IMR-90 (cell line): ENCODE results near the gene KBTBD4. TPM values are rescaled to one million over a fixed set of nuclear protein-coding genes. Genes with fewer than 3 reads are reported as not detected.

ENCODE experiments used
- ATAC-seq: fragments of 200-7000 bp; cut with Tn5 transposase; 2 replicates; pipeline ENCODE4 v1.9.1; 2020; ENCODE audit warnings: low read depth, mild to moderate bottlenecking, moderate library complexity
- BruUV-seq: library from RNA; stranded (reverse); fragments of 400-500 nt; replicated peaks from 2 replicates; lab custom pipeline; 2021; lab: Mats Ljungman, UMichigan
- CTCF ChIA-PET: fragments of 300-600 bp; formaldehyde crosslinking; extraction: SDS; loops from one replicate; lab custom pipeline; 2021; ENCODE audit warnings: antibody characterized with exemption; lab: Yijun Ruan, JAX
- POLR2A ChIA-PET: fragments of 300-600 bp; sonication (Branson Sonifier 250); formaldehyde crosslinking; loops from one replicate; lab custom pipeline; 2022; ENCODE audit warnings: antibody characterized with exemption; ENCODE audit not compliant: unreplicated experiment; lab: Charles Lee
- DNase-seq: peaks from one replicate; pipeline ENCODE4 v3.0.0; 2013
- H2AFZ ChIP-seq: replicated peaks from 2 replicates; pipeline ENCODE3; 2013; ENCODE audit warnings: low read length, mild to moderate bottlenecking; ENCODE audit not compliant: poor library complexity
- H2AK5ac ChIP-seq: 2 replicates; pipeline ENCODE4 v1.6.1; 2013; ENCODE audit warnings: low read depth, low read length, inconsistent platforms
- H2AK9ac ChIP-seq: replicated peaks from 2 replicates; pipeline ENCODE3; 2013; ENCODE audit warnings: mild to moderate bottlenecking, low read depth, low read length, moderate library complexity; ENCODE audit not compliant: poor library complexity
- H2BK120ac ChIP-seq: 2 replicates; pipeline ENCODE4 v1.6.1; 2013; ENCODE audit warnings: low read depth, low read length, inconsistent platforms
- H2BK15ac ChIP-seq: 3 replicates; pipeline ENCODE4 v1.6.1; 2013; ENCODE audit warnings: low read depth, low read length, inconsistent platforms
- H2BK20ac ChIP-seq: 2 replicates; pipeline ENCODE4 v1.6.1; 2013; ENCODE audit warnings: low read depth, mild to moderate bottlenecking, inconsistent platforms, low read length, moderate library complexity
- H2BK5ac ChIP-seq: 2 replicates; pipeline ENCODE4 v1.6.1; 2013; ENCODE audit warnings: mild to moderate bottlenecking, low read depth, low read length, inconsistent platforms; ENCODE audit not compliant: poor library complexity, severe bottlenecking
- H3K14ac ChIP-seq: replicated peaks from 2 replicates; pipeline ENCODE4 v1.6.1; 2013; ENCODE audit warnings: low read depth, low read length, inconsistent platforms
- H3K18ac ChIP-seq: 2 replicates; pipeline ENCODE4 v1.6.1; 2013; ENCODE audit warnings: low read depth, low read length, control low read depth
- H3K23ac ChIP-seq: 2 replicates; pipeline ENCODE4 v1.6.1; 2013; ENCODE audit warnings: low read depth, low read length, inconsistent platforms
- H3K27ac ChIP-seq: 2 replicates; pipeline ENCODE4 v1.5.1; 2013; ENCODE audit warnings: mild to moderate bottlenecking, control low read depth, low read length; ENCODE audit not compliant: insufficient read depth
- H3K27me3 ChIP-seq: 2 replicates; pipeline ENCODE4 v1.6.1; 2013; ENCODE audit warnings: low read length; ENCODE audit not compliant: control insufficient read depth, insufficient read depth
- H3K36me3 ChIP-seq: 2 replicates; pipeline ENCODE4 v1.6.1; 2013; ENCODE audit warnings: low read length, mixed read lengths; ENCODE audit not compliant: control insufficient read depth, insufficient read depth
- H3K4ac ChIP-seq: 2 replicates; pipeline ENCODE4 v1.6.1; 2013; ENCODE audit warnings: low read depth, low read length, inconsistent platforms
- H3K4me1 ChIP-seq: 2 replicates; pipeline ENCODE4 v1.6.1; 2013; ENCODE audit warnings: low read length, mixed read lengths; ENCODE audit not compliant: control insufficient read depth, insufficient read depth
- H3K4me2 ChIP-seq: 2 replicates; pipeline ENCODE4 v1.6.1; 2013; ENCODE audit warnings: low read depth, mild to moderate bottlenecking, control low read depth, low read length, moderate library complexity
- H3K4me3 ChIP-seq: 2 replicates; pipeline ENCODE4 v1.5.1; 2013; ENCODE audit warnings: low read depth, mild to moderate bottlenecking, control low read depth, low read length, moderate library complexity; ENCODE audit not compliant: insufficient read depth
- H3K56ac ChIP-seq: 2 replicates; pipeline ENCODE4 v1.6.1; 2013; ENCODE audit warnings: low read length, inconsistent platforms; ENCODE audit not compliant: insufficient read depth; ENCODE audit errors: extremely low read depth
- H3K79me1 ChIP-seq, 2 experiments: 2 replicates each; pipeline ENCODE4 v1.6.1; 2013; ENCODE audit warnings: low read length in 2 of 2, inconsistent platforms in 1 of 2, low read depth in 1 of 2
- H3K9ac ChIP-seq: 2 replicates; pipeline ENCODE4 v1.6.1; 2013; ENCODE audit warnings: low read depth, low read length, control low read depth
- H3K9me1 ChIP-seq: 2 replicates; pipeline ENCODE4 v1.6.1; 2013; ENCODE audit warnings: low read length, inconsistent platforms; ENCODE audit not compliant: insufficient read depth
- H3K9me3 ChIP-seq: 2 replicates; pipeline ENCODE4 v1.6.1; 2013; ENCODE audit warnings: low read length; ENCODE audit not compliant: control insufficient read depth, insufficient read depth
- H4K20me1 ChIP-seq: 2 replicates; pipeline ENCODE4 v1.6.1; 2013; ENCODE audit warnings: low read length, inconsistent platforms; ENCODE audit not compliant: insufficient read depth
- H4K5ac ChIP-seq: 2 replicates; pipeline ENCODE4 v1.6.1; 2013; ENCODE audit warnings: mild to moderate bottlenecking, low read depth, low read length, control low read depth
- H4K8ac ChIP-seq, 2 experiments: 2 replicates each; pipeline ENCODE4 v1.6.1; 2013; ENCODE audit warnings: low read depth in 2 of 2, low read length in 2 of 2, control low read depth in 1 of 2, inconsistent platforms in 1 of 2
- H4K91ac ChIP-seq: 2 replicates; pipeline ENCODE4 v1.6.1; 2013; ENCODE audit warnings: low read depth, low read length, inconsistent platforms; ENCODE audit not compliant: insufficient read depth
- BHLHE40 ChIP-seq: fragments of 150-350 bp; IDR thresholded peaks from 2 replicates; pipeline ENCODE4 v1.6.1; 2016; ENCODE audit warnings: mild to moderate bottlenecking, low read depth, low read length
- CEBPB ChIP-seq: IDR thresholded peaks from 2 replicates; pipeline ENCODE4 v1.6.1; 2012; ENCODE audit warnings: low read depth, low read length, improper control_type of control experiment
- CHD1 ChIP-seq: IDR thresholded peaks from 2 replicates; pipeline ENCODE4 v1.6.1; 2012; ENCODE audit warnings: low read depth, low read length, improper control_type of control experiment
- ELK1 ChIP-seq: fragments of 150-350 bp; IDR thresholded peaks from 2 replicates; pipeline ENCODE4 v1.6.1; 2016; ENCODE audit warnings: low read depth, mild to moderate bottlenecking, low read length, moderate library complexity, borderline replicate concordance
- MAFK ChIP-seq: IDR thresholded peaks from 2 replicates; pipeline ENCODE4 v1.6.1; 2012; ENCODE audit warnings: low read depth, low read length, improper control_type of control experiment
- MAZ ChIP-seq: IDR thresholded peaks from 2 replicates; pipeline ENCODE4 v1.6.1; 2012; ENCODE audit warnings: low read depth, mild to moderate bottlenecking, low read length, improper control_type of control experiment, moderate library complexity, borderline replicate concordance
- NFE2L2 ChIP-seq: fragments of 150-350 bp; IDR thresholded peaks from 2 replicates; pipeline ENCODE4 v1.6.1; 2016; ENCODE audit warnings: low read depth, mild to moderate bottlenecking, low read length
- POLR2A ChIP-seq: IDR thresholded peaks from 2 replicates; pipeline ENCODE4 v1.6.1; 2012; ENCODE audit warnings: mild to moderate bottlenecking, low read depth, low read length
- RAD21 ChIP-seq: IDR thresholded peaks from 2 replicates; pipeline ENCODE4 v1.6.1; 2012; ENCODE audit warnings: low read length, improper control_type of control experiment
- RFX5 ChIP-seq: IDR thresholded peaks from 2 replicates; pipeline ENCODE4 v1.8.0; 2012; ENCODE audit warnings: low read depth, mild to moderate bottlenecking, low read length, moderate library complexity
- SMC3 ChIP-seq: fragments of 150-350 bp; IDR thresholded peaks from 2 replicates; pipeline ENCODE4 v1.6.1; 2016; ENCODE audit warnings: low read depth, mild to moderate bottlenecking, antibody characterized with exemption, low read length, moderate library complexity
- WGBS, 2 experiments: methylation state at CpG; one replicate each; pipeline versions ENCODE4 v1.1.5 to v1.1.7; 2013; ENCODE audit warnings: missing lambda C conversion rate in 2 of 2; ENCODE audit not compliant: insufficient read length in 1 of 2; ENCODE audit errors: extremely low coverage in 2 of 2; 5-methylcytosine and 5-hydroxymethylcytosine counted together
- dilution Hi-C: fragments of 300-500 bp; cut with HindIII; formaldehyde crosslinking; loops from one replicate; pipeline ENCODE4 v1.14.3; 2018; ENCODE audit warnings: low sequenced_read_pairs; ENCODE audit not compliant: unreplicated experiment
- in situ Hi-C: fragments of 300-500 bp; cut with MboI; formaldehyde crosslinking; loops from 3 replicates; pipeline ENCODE4 v1.14.3; 2019; ENCODE audit warnings: low sequenced_read_pairs, inconsistent platforms, mixed read lengths
- intact Hi-C: fragments of 100-400 bp; cut with micrococcal nuclease; formaldehyde crosslinking; loops from 2 replicates; pipeline ENCODE4 v1.10.0; 2022
- polyA plus RNA-seq, 3 experiments: library from polyadenylated mRNA; depleted of rRNA; stranded (reverse); fragments of >200 nt; gene quantifications; 2 replicates each; pipeline ENCODE4 v1.2.3, GENCODE V29; 2012; ENCODE audit warnings: low replicate concordance in 1 of 3
- total RNA-seq: library from RNA; depleted of rRNA; stranded (reverse); fragments of >200 nt; gene quantifications from 2 replicates; pipeline ENCODE4 v1.2.3, GENCODE V29; 2012

Gene KBTBD4
- total and polyA plus RNA-seq, 2 of the 4 experiments (the other 2 are of a cell fraction): 14.9 to 41.6 TPM

DNA sequence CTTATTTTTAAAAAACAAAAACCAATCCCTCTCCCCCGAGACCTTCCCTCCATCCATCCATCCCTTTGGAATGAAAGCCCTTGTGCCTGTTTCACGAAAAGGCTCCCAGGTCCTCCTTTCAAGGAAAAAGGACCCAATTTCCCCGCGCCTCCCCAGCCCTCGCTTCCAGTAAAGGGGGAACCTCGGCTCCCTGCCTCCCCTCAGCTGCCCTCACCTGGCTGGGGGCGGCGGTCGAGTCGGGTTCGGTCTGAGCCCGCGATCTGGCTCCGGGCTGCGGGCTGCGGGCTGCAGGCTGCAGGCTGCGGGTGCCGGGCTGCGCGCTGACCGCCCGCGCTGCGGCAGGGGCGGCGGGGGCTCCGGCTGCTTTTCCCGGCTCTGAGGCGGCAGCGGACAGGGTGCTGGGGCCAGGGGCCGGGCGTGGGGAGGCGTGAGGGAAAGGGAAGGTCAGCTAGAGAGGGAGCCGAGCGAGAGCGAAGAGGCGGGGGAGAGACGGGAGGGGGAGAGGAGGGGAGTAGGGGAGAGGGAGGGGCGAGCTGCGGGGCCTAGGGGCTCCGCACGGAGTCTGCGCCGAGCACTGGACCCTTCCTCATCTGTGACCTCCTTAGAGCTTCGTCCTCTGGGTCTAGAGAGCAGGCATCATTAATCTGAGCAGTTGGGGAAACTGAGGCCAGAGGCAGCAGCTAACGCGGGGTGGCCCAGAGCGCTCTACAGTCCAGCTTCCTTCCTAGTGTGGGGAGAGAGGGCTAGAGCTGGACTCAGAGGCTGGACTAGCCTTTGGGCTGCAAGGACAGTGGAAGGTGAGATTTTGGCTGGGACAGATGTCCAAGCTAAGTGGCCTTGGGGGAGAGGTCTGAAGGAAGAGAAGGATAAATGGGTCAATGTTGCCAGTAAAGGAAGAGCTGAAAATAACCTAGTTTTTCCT is 15.4 kb upstream of the KBTBD4 start, which contains the start of gene C1QTNF4 (continued):
- TF ChIP-seq ELK1: no peak
- no peak for TF ChIP-seq CEBPB

DNA sequence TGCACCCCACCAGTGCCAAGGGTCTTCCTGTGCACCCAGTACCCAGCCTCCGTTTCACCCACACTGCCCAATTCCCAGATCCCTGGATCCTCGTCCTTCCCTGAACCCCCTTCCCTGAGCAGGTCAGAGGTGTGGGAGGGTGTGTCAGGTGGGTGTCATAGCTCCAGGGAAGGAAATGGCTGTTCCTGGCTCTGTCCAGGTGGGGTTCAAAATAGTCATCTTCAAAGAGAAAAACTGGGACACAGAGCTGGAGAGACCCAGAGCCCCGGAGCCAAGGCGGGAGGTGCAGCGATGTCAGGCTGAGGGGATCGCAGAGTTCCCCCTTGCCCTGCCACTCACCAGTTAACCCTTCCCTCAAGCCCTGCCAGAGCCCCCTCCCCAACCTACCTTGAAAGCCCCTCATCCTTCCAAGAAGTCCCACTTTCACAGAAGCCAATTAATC is 14.7 kb upstream of the KBTBD4 start:
- H2BK120ac ChIP-seq: no peak overlapping the region
- intact Hi-C loops: no loop called here
- whole genome bisulfite sequencing, 2 experiments: 20% methylated on average over 2 of the region's 6 CpGs; no CpG with 5 or more reads in 1 of the 2 experiments
- DNase-seq (no peak), ATAC-seq (no peak)
- peaks cover 3% of the 10 kb centered on the region for H3K9me3 ChIP-seq
- in situ Hi-C loops: no loop called here
- no peak overlapping the region for H3K27ac ChIP-seq
- H2BK5ac ChIP-seq: no peak overlapping the region
- no peak overlapping the region for H3K18ac ChIP-seq
- dilution Hi-C loops: no loop called here
- H2BK20ac ChIP-seq: no peak overlapping the region
- no peaks in the 10 kb centered on the region for H3K79me1 ChIP-seq
- no peak overlapping the region for H4K8ac ChIP-seq
- H3K4me3 ChIP-seq: no peak overlapping the region
- H3K14ac ChIP-seq: no peak overlapping the region
- ChIA-PET CTCF (no interaction called here), POLR2A (no interaction called here)
- H3K4me2 ChIP-seq: peak overlapping the region; percentile 77
- TF ChIP-seq BHLHE40 (no peak), NFE2L2 (no peak), MAZ (no peak), RAD21 (no peak), MAFK (no peak), RFX5 (no peak), SMC3 (no peak), CEBPB (no peak), CHD1 (no peak), ELK1 (no peak), POLR2A (no peak)
- H2AK9ac ChIP-seq: peak overlapping the region; percentile 78
- no peaks in the 10 kb centered on the region for H4K20me1 ChIP-seq
- no peak overlapping the region for H3K4ac ChIP-seq
- no peak overlapping the region for H3K56ac ChIP-seq
- H2AFZ ChIP-seq: no peak overlapping the region
- no peak overlapping the region for H4K5ac ChIP-seq
- no peak overlapping the region for H2AK5ac ChIP-seq
- H3K9me1 ChIP-seq: no peaks in the 10 kb centered on the region
- H3K23ac ChIP-seq: no peak overlapping the region
- H2BK15ac ChIP-seq: no peak overlapping the region
- no peak overlapping the region for H4K91ac ChIP-seq
- no peaks in the 10 kb centered on the region for H3K4me1 ChIP-seq
- H3K36me3 ChIP-seq: no peaks in the 10 kb centered on the region
- H3K9ac ChIP-seq: no peak overlapping the region
- H3K27me3 ChIP-seq: peaks cover 57% of the 10 kb centered on the region
- no TSS peak for BruUV-seq
